DOHH2 (cell line): ENCODE measurements around the gene QSOX2.

Experiments used
- H3F3A ChIP-seq: fragments of 200-600 bp; sonication (generic), shearing (Covaris generic); 2 replicates; pipeline ENCODE4 v1.6.0; 2016; ENCODE audit warnings: antibody characterized with exemption, mild to moderate bottlenecking; ENCODE audit not compliant: control insufficient read depth, insufficient read depth
- H3K27ac ChIP-seq: fragments of 200-600 bp; sonication (generic); 2 replicates; pipeline ENCODE4 v1.5.1; 2014; ENCODE audit warnings: low read depth, mild to moderate bottlenecking, low read length, moderate library complexity
- H3K27me3 ChIP-seq: fragments of 200-600 bp; sonication (generic); 2 replicates; pipeline ENCODE4 v1.6.1; 2014; ENCODE audit warnings: mild to moderate bottlenecking, low read length, mixed read lengths; ENCODE audit not compliant: control insufficient read depth
- H3K36me3 ChIP-seq: fragments of 200-600 bp; sonication (generic); 2 replicates; pipeline ENCODE4 v1.6.1; 2014; ENCODE audit warnings: mild to moderate bottlenecking, low read length, moderate library complexity, mixed read lengths; ENCODE audit not compliant: control insufficient read depth
- H3K4me1 ChIP-seq: fragments of 200-600 bp; sonication (generic); 2 replicates; pipeline ENCODE4 v1.6.1; 2014; ENCODE audit warnings: mild to moderate bottlenecking, low read length, mixed read lengths; ENCODE audit not compliant: control insufficient read depth
- H3K4me2 ChIP-seq: fragments of 200-600 bp; sonication (generic); 2 replicates; pipeline ENCODE4 v1.6.0; 2014; ENCODE audit warnings: mild to moderate bottlenecking, low read length, moderate library complexity
- H3K4me3 ChIP-seq: fragments of 200-600 bp; sonication (generic); 2 replicates; pipeline ENCODE4 v1.5.1; 2014; ENCODE audit warnings: mild to moderate bottlenecking, low read length, mixed read lengths
- H3K79me2 ChIP-seq: fragments of 200-600 bp; sonication (generic); 2 replicates; pipeline ENCODE4 v1.6.1; 2014; ENCODE audit warnings: mild to moderate bottlenecking, low read length, mixed read lengths; ENCODE audit not compliant: control insufficient read depth
- H3K9me2 ChIP-seq: fragments of 200-600 bp; sonication (generic); replicated peaks from 2 replicates; pipeline ENCODE4 v1.6.1; 2014; ENCODE audit warnings: mild to moderate bottlenecking, low read length, mixed read lengths; ENCODE audit not compliant: control insufficient read depth
- H3K9me3 ChIP-seq: fragments of 200-600 bp; sonication (generic); 2 replicates; pipeline ENCODE4 v1.6.1; 2014; ENCODE audit warnings: antibody characterized with exemption, low read length, mixed read lengths; ENCODE audit not compliant: control insufficient read depth, insufficient read depth
- H4K20me1 ChIP-seq: fragments of 200-600 bp; sonication (generic); 2 replicates; pipeline ENCODE4 v1.6.0; 2014; ENCODE audit warnings: low read depth, mild to moderate bottlenecking, antibody characterized with exemption, low read length, moderate library complexity; ENCODE audit not compliant: control insufficient read depth, insufficient read depth
- EZH2phosphoT487 ChIP-seq: fragments of 200-600 bp; sonication (generic); IDR thresholded peaks from 2 replicates; pipeline ENCODE4 v1.6.1; 2017; ENCODE audit warnings: borderline replicate concordance, mild to moderate bottlenecking, antibody characterized with exemption, low read length, moderate library complexity, mixed read lengths
- TF ChIP-seq, protein P1 (sequence below): fragments of 200-600 bp; sonication (generic); IDR thresholded peaks from one replicate; pipeline ENCODE4 v1.5.1; 2014; ENCODE audit warnings: antibody characterized with exemption, mild to moderate bottlenecking, low read depth, low read length; ENCODE audit not compliant: poor library complexity, severe bottlenecking

The QSOX2 gene

DNA sequence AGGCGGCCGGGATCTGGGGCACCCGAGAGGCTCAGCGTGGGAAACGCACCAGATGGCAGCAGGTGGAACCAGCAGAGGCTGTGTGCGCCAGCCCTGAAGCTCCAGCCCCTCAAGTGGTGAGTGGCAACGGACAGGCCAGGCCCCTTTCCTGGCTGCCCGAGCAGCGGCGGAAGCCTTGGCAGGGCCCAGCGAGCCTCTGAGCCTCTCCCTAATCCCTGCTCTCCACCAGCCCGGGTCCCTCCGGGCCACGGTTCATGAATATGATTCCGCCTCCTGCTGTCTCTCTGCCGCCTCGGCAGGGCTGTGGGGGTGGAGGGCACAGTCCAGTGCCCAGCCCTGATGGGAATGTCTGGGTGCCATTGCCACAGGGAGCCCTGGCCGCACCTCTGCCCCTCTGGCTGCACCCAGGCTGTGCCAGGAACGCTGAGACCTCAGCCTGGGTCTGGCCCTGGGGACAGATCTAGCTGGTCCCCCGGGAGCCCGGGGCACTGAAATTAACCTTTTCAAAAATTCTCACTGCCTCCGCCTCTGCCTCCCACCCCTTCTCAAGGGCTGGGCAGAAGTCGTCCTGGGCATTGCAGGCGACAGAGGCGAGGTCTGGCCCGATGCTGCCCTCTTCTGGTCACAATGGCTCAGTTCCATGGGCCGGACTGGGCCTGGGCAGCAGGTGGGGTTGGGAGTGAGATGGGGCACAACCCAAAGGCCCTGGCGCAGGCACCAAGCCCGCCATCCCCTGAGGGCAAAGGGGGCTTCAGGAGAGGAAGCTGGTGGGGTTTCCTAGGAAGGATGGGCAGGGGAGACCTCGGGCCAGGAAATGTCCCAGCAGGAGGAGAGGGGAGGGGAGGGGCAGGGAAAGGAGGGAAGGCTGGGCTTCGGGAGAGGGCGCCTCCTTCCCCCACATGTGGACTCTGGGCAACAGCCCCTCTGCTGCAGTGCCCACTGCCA is 38.0 kb upstream of the QSOX2 start:
- no peak for TF ChIP-seq EZH2phosphoT487
- TF ChIP-seq, protein P1, sequence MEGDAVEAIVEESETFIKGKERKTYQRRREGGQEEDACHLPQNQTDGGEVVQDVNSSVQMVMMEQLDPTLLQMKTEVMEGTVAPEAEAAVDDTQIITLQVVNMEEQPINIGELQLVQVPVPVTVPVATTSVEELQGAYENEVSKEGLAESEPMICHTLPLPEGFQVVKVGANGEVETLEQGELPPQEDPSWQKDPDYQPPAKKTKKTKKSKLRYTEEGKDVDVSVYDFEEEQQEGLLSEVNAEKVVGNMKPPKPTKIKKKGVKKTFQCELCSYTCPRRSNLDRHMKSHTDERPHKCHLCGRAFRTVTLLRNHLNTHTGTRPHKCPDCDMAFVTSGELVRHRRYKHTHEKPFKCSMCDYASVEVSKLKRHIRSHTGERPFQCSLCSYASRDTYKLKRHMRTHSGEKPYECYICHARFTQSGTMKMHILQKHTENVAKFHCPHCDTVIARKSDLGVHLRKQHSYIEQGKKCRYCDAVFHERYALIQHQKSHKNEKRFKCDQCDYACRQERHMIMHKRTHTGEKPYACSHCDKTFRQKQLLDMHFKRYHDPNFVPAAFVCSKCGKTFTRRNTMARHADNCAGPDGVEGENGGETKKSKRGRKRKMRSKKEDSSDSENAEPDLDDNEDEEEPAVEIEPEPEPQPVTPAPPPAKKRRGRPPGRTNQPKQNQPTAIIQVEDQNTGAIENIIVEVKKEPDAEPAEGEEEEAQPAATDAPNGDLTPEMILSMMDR: peak; percentile 89
- peaks cover 4% of the 10 kb centered on the region for H3K27me3 ChIP-seq
- no peaks in the 10 kb centered on the region for H3K79me2 ChIP-seq
- H3K9me3 ChIP-seq: no peaks in the 10 kb centered on the region
- H3K9me2 ChIP-seq: no peaks in the 10 kb centered on the region
- no peaks in the 10 kb centered on the region for H3F3A ChIP-seq
- peaks cover 26% of the 10 kb centered on the region for H3K4me1 ChIP-seq
- peaks cover 7% of the 10 kb centered on the region; the same call in 1 of the 2 replicates for H4K20me1 ChIP-seq
- H3K27ac ChIP-seq: peak overlapping the region; percentile 34
- H3K4me2 ChIP-seq: peak overlapping the region; percentile 73
- peak overlapping the region; percentile 49 for H3K4me3 ChIP-seq
- no peaks in the 10 kb centered on the region for H3K36me3 ChIP-seq

GRCh38 chr9:136282272-136282861 is 36.8 kb upstream of the QSOX2 start:
- H3K4me2 ChIP-seq: peak overlapping the region; percentile 73
- no peaks in the 10 kb centered on the region for H3K36me3 ChIP-seq
- H3K27ac ChIP-seq: peak overlapping the region; percentile 34; the same call in 1 of the 2 replicates
- H3K9me3 ChIP-seq: no peaks in the 10 kb centered on the region
- H3K27me3 ChIP-seq: peaks cover 4% of the 10 kb centered on the region
- H3F3A ChIP-seq: no peaks in the 10 kb centered on the region
- no peaks in the 10 kb centered on the region for H3K9me2 ChIP-seq
- no peaks in the 10 kb centered on the region for H3K79me2 ChIP-seq
- H4K20me1 ChIP-seq: peaks cover 4% of the 10 kb centered on the region; the same call in 1 of the 2 replicates
- 0 out of 2 replicates have a peak overlapping the region, but pooled peaks have one; percentile 2 for H3K4me3 ChIP-seq
- peaks cover 23% of the 10 kb centered on the region for H3K4me1 ChIP-seq
- TF ChIP-seq, protein P1: no peak
- TF ChIP-seq EZH2phosphoT487: no peak

- H3F3A ChIP-seq: no peaks in the 10 kb centered on the region
- no peaks in the 10 kb centered on the region for H4K20me1 ChIP-seq
- peak overlapping the region; percentile 73; the same call in 1 of the 2 replicates for H3K4me2 ChIP-seq
- peaks cover 23% of the 10 kb centered on the region for H3K4me1 ChIP-seq
- no peaks in the 10 kb centered on the region for H3K9me3 ChIP-seq
- no peak for TF ChIP-seq EZH2phosphoT487
- TF ChIP-seq, protein P1: no peak
- H3K9me2 ChIP-seq: no peaks in the 10 kb centered on the region
- H3K36me3 ChIP-seq: no peaks in the 10 kb centered on the region
- H3K4me3 ChIP-seq: 0 out of 2 replicates have a peak overlapping the region, but pooled peaks have one; percentile 2
- H3K27ac ChIP-seq: no peak overlapping the region
- no peaks in the 10 kb centered on the region for H3K79me2 ChIP-seq
- peaks cover 4% of the 10 kb centered on the region for H3K27me3 ChIP-seq
These were observed 36.0 kb upstream of the QSOX2 start for GRCh38 chr9:136281421-136282271.
